ENCODE data around the gene SPPL2C. TPM values are rescaled to one million over a fixed set of nuclear protein-coding genes. Genes with fewer than 3 reads are reported as not detected.

The SPPL2C gene
- total RNA-seq, 2 donors from 2014 or later = 1.5 TPM; not detected in 1

DNA sequence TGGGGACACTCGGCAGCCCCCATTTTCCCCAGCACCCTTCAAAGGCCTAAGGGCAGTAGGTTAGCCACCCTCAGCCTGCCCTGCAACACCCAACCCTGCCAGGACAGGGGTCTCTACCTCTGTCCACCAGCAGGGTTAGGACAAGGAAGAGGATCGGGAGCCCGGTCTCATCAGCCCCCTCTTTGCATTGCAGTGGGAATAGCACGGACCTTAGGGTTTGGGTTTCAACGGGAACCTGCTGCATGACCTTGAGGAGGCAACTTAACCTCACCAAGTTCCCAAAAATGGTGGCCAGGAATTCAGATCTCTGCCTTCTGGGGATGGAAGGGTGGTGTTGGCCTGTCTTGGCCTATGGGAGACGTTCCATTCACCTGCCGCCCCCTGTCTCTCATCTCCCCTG lies 20.2 kb upstream of the SPPL2C start:
- no peak for DNase-seq (ENCODE audit: low spot score)
- intact Hi-C loops (cut with DNase I) = no loop called here
- TF ChIP-seq POLR2A (IDR thresholded peaks at IDR 0.05) (no peak), POLR2AphosphoS5 (IDR thresholded peaks at IDR 0.05) (no peak)
- TF ChIP-seq, protein P1, sequence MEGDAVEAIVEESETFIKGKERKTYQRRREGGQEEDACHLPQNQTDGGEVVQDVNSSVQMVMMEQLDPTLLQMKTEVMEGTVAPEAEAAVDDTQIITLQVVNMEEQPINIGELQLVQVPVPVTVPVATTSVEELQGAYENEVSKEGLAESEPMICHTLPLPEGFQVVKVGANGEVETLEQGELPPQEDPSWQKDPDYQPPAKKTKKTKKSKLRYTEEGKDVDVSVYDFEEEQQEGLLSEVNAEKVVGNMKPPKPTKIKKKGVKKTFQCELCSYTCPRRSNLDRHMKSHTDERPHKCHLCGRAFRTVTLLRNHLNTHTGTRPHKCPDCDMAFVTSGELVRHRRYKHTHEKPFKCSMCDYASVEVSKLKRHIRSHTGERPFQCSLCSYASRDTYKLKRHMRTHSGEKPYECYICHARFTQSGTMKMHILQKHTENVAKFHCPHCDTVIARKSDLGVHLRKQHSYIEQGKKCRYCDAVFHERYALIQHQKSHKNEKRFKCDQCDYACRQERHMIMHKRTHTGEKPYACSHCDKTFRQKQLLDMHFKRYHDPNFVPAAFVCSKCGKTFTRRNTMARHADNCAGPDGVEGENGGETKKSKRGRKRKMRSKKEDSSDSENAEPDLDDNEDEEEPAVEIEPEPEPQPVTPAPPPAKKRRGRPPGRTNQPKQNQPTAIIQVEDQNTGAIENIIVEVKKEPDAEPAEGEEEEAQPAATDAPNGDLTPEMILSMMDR (IDR thresholded peaks at IDR 0.05) = no peak
- Histone ChIP-seq H3K9me3 (no peaks in the 10 kb centered on the region), H3K36me3 (no peaks in the 10 kb centered on the region), H3K27ac (no peak overlapping the region), H3K4me3 (no peak overlapping the region), H3K4me1 (replicated peaks) (no peaks in the 10 kb centered on the region), H3K27me3 (replicated peaks; ENCODE audit: insufficient read depth) (no peaks in the 10 kb centered on the region)
- 74% methylated on average over 7 of the region's 7 CpGs for WGBS

DNA sequence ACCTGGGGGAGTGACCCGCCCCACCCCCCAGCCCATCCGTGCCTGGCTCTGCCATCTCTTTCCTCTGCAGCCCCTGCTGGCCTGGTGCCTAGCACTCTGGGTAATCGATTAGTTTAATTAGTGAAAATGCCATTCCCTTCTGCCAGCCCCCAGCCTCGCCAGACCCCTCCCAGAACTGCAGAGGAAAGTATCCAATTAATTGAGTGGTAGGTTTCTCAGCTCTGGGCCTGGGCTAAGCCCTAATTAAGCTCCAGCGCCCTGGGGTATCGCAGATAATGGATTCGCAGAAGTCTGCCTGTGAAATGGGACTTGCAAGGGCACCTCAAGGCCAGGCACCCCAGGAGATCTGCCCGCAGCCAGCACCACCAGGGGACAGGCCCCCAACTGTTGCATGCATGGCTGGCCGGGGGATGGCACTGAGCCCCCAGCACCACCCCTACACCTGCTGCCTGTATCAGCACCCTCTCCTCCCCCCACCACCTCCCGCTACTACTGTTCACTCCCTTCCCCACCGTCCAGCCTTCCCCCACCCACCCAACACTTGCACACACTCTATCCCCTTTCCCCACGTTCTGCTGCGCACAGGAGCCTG lies 19.7 kb upstream of the SPPL2C start:
- no peak overlapping the region for H3K27ac ChIP-seq
- no peaks in the 10 kb centered on the region for H3K9me3 ChIP-seq
- no peaks in the 10 kb centered on the region for H3K4me1 ChIP-seq (replicated peaks)
- DNase-seq (ENCODE audit: low spot score) = no peak
- WGBS = 80% methylated on average over 13 of the region's 13 CpGs
- H3K27me3 ChIP-seq (replicated peaks; ENCODE audit: insufficient read depth) = no peaks in the 10 kb centered on the region
- no peak for TF ChIP-seq POLR2AphosphoS5 (IDR thresholded peaks at IDR 0.05)
- no peak for TF ChIP-seq POLR2A (IDR thresholded peaks at IDR 0.05)
- TF ChIP-seq, protein P1 (IDR thresholded peaks at IDR 0.05) = no peak
- no peaks in the 10 kb centered on the region for H3K36me3 ChIP-seq
- intact Hi-C loops (cut with DNase I) = no loop called here
- no peak overlapping the region for H3K4me3 ChIP-seq

DNA sequence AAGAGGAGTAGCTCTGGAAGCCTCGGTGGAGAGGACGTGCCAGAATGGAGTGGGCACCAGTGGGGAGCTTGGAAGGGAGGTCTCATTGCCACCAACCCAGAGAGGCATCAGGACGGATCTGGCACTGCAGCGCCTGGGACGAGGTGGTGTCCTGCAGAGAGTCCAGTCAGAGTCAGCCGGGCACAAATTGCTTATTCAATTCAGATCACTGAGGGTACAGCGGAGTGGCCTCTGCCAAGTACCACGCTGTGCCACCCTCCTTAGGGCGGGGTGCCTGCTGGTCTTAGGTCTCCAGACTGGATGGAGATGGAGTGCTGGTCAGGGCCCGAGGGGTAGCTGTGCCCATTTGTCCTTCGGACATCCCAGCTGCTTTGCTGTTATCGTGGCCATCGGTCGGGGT lies 18.9 kb upstream of the SPPL2C start:
- no peaks in the 10 kb centered on the region for H3K9me3 ChIP-seq
- H3K4me1 ChIP-seq (replicated peaks) = no peaks in the 10 kb centered on the region
- TF ChIP-seq, protein P1 (IDR thresholded peaks at IDR 0.05) = no peak
- TF ChIP-seq POLR2A (IDR thresholded peaks at IDR 0.05) (no peak), POLR2AphosphoS5 (IDR thresholded peaks at IDR 0.05) (no peak)
- 92% methylated on average over 14 of the region's 14 CpGs for WGBS
- no peaks in the 10 kb centered on the region for H3K36me3 ChIP-seq
- H3K27ac ChIP-seq = no peak overlapping the region
- intact Hi-C loops (cut with DNase I) = no loop called here
- no peak overlapping the region for H3K4me3 ChIP-seq
- DNase-seq (ENCODE audit: low spot score) = no peak
- no peaks in the 10 kb centered on the region for H3K27me3 ChIP-seq (replicated peaks; ENCODE audit: insufficient read depth)

DNA sequence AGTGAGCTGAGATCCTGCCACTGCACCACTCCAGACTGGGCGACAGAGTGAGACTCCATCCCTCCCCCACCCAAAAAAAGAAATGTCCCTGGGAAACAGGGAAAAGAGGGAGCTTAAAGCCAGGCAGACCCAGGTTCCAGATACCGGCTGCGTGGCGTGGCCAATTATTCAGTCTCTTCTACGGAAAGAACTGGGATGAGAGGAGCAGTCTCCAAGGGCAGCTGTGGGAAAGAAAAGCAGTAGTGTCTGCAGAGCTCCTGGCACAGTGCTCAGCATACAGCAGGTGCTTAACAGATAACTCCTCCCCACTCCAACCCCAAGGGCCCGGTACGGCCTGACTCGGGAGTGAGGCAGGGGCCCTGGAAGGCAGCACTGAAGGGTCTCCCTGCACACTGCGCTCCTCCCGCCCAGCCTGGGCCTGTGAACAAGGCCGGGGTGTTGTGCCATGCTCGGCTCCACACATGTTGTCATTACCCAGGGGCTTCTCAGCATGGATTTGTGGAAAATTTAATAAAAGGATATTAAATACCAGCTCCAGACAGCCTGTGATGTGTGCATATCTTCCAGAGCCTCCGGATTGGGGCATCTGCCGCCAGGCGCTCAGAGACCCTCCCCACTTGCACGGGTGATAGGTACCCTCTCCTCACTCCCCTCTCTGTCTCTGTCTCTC lies 17.6 kb upstream of the SPPL2C start:
- Histone ChIP-seq H3K27ac (no peak overlapping the region), H3K4me3 (no peak overlapping the region), H3K4me1 (replicated peaks) (no peaks in the 10 kb centered on the region), H3K36me3 (no peaks in the 10 kb centered on the region), H3K27me3 (replicated peaks; ENCODE audit: insufficient read depth) (no peaks in the 10 kb centered on the region), H3K9me3 (no peaks in the 10 kb centered on the region)
- no peak for DNase-seq (ENCODE audit: low spot score)
- TF ChIP-seq POLR2AphosphoS5 (IDR thresholded peaks at IDR 0.05) (no peak), POLR2A (IDR thresholded peaks at IDR 0.05) (no peak)
- TF ChIP-seq, protein P1 (IDR thresholded peaks at IDR 0.05) = no peak
- 93% methylated on average over 16 of the region's 16 CpGs for WGBS
- intact Hi-C loops (cut with DNase I) = no loop called here

DNA sequence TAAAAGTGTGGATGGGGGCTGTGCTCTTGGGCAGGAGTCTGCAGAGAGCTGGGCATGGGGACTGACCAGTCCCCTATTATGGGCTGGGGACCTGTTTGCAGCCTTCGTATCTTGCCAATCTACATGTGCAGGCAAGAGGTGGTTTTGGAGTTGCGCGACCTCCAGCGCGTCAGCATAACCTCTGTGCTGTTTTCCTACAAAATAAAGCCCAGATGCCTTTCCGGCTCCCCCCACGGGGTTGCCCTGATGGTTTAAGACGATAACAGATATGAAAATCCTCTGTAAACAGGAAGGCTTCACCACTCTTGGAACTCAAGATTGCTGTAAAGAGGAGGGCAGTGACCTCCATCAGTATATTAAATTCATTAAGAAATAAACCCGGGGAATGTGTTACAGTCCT lies 16.5 kb upstream of the SPPL2C start:
- no peaks in the 10 kb centered on the region for H3K4me1 ChIP-seq (replicated peaks)
- intact Hi-C loops (cut with DNase I) = no loop called here
- H3K9me3 ChIP-seq = no peaks in the 10 kb centered on the region
- 44% methylated on average over 9 of the region's 9 CpGs for WGBS
- H3K27me3 ChIP-seq (replicated peaks; ENCODE audit: insufficient read depth) = no peaks in the 10 kb centered on the region
- no peak for DNase-seq (ENCODE audit: low spot score)
- TF ChIP-seq POLR2AphosphoS5 (IDR thresholded peaks at IDR 0.05) = no peak
- TF ChIP-seq, protein P1 (IDR thresholded peaks at IDR 0.05) = no peak
- no peak for TF ChIP-seq POLR2A (IDR thresholded peaks at IDR 0.05)
- H3K36me3 ChIP-seq = no peaks in the 10 kb centered on the region
- H3K4me3 ChIP-seq = no peak overlapping the region
- H3K27ac ChIP-seq = no peak overlapping the region

Measured in prostate gland (tissue), 2 donors.